A172 (cell line): Measurements from ENCODE around the gene PIP5K1C. TPM values are rescaled to one million over a fixed set of nuclear protein-coding genes. Genes with fewer than 3 reads are reported as not detected.
"Not testable (repeated sequence)": the region's sequence is repeated elsewhere in the genome, so short reads cannot be mapped to it uniquely, and the experiment has no call there.

ENCODE experiments used
- DNase-seq: peaks from one replicate; pipeline ENCODE4 v3.0.0-alpha.2; 2015; ENCODE audit warnings: low spot score
- total RNA-seq: library from RNA; depleted of rRNA; stranded (reverse); fragments of >200 nt; shearing (Covaris generic); gene quantifications from 2 replicates; pipeline ENCODE4 v1.2.3, GENCODE V29; 2014

The PIP5K1C gene
- total RNA-seq, 1 experiment from 2014 or later = 18.8 TPM

DNA sequence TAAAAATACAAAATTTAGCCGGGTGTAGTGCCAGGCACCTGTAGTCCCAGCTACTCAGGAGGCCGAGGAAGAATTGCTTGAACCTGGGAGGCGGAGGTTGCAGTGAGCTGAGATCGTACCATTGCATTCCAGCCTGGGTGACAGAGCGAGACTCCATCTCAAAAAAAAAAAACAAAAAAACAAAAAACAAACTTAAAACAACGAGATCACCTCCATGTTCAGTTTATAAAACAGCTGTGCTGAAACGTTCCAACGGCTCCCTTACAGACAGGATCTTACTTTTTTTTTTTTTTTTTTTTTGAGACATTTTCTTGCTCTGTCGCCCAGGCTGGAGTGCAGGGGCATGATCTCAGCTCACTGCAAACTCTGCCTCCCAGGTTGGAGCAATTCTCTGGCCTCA lies 71.5 kb downstream of the PIP5K1C start:
- DNase-seq = not testable (repeated sequence)

- DNase-seq = no peak
Observed at GRCh38 chr19:3627351-3627723, 72.9 kb downstream of the PIP5K1C start.

GRCh38 chr19:3626473-3627350 lies 73.6 kb downstream of the PIP5K1C start, which contains the start of gene CACTIN:
Gene CACTIN (minus strand): TSS chr19:3626790. CDS start chr19:3626762, 28 bp downstream.
- DNase-seq = peak; percentile 98

DNA sequence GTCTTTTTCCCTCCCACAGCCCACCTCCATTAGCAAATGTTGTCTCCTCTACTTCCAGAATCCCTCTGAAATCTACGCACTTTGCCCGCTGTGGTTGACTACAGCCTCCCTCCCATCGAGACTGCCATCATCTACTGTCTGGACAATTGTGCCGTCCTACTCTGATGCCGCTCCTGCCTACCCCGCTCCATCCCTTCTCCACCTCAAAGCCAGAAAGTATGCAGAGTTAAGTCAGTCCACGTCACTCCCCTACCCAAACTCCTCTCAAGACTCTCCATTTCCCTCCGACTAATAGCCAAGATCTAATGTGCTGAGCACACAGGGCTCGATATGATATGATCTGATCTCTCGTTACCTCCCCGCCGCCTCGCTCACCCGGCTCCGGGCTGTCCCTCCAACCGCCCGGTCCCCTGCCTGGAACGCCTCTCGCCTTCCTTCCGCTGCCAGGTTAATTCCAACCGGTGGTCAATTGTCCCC lies 74.2 kb downstream of the PIP5K1C start:
- no peak for DNase-seq

DNA sequence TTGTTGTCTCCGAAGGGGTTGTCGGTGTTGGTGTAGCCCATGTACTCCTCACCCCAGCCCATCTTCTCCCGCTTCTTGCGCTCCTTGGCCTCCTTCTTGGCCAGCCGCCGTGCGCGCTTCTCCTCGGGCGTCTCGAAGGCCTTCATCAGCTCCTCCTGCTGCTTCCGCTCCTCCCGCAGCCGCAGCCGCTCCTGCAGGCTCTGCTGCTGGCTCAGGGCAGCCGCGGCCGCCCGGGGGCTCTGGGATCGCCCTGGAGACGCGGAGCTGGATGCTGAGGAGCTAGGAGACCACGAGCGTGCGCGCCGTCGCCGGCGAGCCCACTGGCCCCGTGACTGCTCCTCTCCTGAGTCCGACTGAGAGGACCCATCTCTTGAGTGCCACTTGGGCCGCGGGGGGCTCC lies 76.6 kb downstream of the PIP5K1C start:
- no peak for DNase-seq

- no peak for DNase-seq
Observed at GRCh38 chr19:3622224-3622623, 78.0 kb downstream of the PIP5K1C start.

- DNase-seq = no peak
Observed at GRCh38 chr19:3621689-3622088, 78.6 kb downstream of the PIP5K1C start.

DNA sequence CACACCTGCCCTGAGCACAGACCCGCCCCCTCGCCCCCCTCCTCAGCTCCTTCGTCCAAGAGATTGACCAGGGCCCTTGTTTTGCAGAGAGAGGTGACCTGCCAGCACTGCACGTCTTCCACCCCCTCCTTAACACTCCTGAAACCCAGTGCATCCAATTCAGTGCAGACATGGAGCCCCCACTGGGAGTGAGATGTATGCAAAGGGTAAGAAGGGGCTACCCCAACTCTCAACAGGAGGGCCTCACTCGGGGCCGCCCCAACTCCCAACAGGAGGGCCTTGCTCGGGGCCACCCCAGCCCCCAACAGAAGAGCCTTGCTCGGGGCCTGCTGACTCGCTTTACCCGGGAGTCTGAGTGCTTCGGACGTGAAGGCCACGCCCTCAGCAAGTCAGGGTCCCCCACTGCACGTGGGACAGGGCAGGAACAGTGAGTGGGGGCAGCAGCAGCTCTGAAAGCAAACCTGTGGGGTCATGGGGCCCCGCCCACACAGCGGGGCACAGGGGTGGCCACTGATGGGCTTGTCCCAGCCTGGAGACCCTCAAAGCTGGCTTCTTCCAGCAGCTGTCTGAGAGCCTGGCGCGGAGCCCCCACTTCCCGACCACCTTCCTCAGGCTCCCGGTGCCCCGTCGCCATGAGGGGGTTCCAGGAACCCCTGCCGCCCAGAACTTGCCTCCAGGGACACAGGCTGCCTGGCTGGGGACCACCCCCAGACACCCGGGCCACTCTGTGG lies 79.3 kb downstream of the PIP5K1C start:
- no peak for DNase-seq

DNA sequence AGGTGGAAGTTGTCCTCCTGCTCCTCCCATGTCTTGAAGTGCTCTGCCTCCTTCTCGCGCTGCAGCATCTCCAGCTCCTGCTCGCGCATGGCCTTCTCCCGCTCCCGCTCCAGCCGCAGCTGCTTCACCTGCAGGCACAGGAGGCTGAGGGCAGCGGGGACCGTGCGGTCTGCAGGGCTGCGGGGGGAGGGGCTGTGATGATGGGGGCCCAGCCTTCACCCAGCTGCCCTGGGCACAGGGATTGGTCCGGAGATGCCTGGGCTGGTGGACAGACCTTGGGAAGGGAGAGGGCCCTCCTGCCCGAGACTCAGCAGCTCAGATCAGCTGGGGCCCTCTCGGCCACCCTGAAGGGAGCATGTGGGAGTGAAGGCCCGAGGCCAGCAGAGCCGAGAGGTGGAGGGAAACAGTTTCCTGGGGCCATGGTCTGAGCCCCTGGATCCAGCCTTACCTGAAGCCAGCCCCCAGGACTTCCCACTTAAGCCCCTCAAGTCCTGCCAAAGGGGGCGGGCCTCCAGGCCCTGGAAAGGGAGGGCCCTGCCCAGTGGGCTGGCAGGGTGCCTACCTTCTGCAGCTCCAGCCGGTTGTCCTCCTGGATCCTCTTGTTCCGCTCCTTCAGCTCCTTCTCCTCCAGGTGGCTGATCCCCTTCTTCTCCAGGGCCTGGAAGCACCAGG lies 80.0 kb downstream of the PIP5K1C start:
- DNase-seq = no peak

DNA sequence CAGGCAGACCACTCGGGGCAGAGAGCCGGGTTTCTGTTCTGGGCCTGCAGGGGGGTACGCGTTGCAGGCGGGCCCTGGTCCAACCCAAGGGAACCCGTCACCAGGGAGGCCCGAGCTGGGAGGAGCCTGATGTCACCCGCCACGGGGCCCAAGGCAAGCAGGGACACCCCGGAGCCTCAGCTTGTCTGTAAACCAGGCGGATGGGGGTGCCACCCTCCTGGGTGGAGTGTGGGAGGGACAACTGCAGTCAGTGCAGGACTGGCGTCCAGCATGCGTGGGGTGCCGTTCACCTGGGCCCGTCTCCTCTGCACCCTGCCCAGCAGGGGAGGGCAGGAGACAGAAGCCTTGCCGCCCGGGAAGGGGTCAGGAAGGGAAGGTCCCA lies 80.6 kb downstream of the PIP5K1C start:
- no peak for DNase-seq

GRCh38 chr19:3618811-3619630 lies 81.2 kb downstream of the PIP5K1C start:
- no peak for DNase-seq

DNA sequence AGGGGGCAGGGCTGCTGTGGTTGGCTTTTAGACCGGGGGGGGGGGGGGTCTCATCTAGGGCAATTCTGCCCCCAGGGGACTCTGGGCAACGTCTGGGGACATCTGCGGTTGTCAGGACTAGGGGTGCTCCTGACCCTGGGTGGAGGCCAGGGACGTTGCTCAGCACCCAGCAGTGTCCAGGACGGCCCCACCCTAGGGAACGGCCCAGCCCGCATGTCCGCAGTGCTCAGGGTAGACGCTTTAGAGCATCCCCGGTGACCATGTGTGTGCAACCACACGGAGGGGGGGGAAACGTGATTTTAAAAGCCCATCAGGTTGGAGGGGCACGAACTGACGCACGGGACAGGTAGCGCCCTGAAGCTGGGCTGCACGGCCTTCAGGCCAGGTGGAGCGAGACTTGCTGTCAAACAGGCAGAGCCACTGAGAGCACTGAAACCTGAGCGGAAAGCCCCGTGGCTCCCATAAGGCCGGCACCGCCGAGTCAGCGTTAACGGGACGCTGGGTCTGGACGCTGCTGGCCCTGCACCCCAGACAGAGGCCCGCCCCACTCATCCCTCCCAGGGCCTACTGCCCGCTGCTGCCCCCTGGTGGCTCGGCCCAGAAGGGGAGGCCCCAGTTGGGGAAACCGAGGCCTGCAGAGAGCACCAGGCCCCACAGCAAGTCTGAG lies 82.0 kb downstream of the PIP5K1C start:
- DNase-seq = peak; percentile 35

- DNase-seq = no peak
Observed at GRCh38 chr19:3617463-3617862, 82.8 kb downstream of the PIP5K1C start.

GRCh38 chr19:3615524-3616135 lies 84.6 kb downstream of the PIP5K1C start:
- DNase-seq = no peak

DNA sequence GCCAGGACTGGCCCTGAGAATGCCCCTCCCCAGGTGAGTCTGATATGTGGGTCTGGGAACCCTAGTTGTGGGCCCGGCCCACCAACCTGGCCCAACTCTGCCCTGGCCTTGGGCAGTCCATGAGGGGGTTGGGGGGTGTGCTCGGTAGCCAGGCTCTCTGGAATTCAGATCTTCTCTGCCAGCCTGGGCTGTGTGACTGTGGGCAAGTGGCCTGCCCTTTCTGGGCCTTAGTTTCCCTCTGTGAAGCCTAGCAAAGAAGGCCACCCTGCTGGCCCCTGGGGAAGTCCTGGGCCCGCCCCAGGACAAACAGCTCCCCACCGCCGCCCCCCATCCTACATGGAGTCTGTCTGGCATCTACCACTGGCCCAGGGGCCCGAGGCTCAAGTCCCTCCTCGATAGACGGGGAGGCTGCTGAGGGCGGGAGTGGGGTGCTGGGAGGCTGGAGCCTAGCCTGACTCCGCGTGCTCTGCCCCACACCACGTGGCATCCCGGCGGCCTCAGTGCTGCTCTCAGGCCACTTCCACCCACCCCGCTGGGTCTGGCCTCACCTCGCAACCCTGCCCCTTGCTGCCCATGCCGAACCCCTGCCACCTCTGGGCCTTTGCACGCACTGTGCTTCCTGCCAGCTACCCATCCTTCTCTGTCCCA lies 85.3 kb downstream of the PIP5K1C start:
- no peak for DNase-seq

- no peak for DNase-seq
Observed at GRCh38 chr19:3613818-3614661, 86.2 kb downstream of the PIP5K1C start.

DNA sequence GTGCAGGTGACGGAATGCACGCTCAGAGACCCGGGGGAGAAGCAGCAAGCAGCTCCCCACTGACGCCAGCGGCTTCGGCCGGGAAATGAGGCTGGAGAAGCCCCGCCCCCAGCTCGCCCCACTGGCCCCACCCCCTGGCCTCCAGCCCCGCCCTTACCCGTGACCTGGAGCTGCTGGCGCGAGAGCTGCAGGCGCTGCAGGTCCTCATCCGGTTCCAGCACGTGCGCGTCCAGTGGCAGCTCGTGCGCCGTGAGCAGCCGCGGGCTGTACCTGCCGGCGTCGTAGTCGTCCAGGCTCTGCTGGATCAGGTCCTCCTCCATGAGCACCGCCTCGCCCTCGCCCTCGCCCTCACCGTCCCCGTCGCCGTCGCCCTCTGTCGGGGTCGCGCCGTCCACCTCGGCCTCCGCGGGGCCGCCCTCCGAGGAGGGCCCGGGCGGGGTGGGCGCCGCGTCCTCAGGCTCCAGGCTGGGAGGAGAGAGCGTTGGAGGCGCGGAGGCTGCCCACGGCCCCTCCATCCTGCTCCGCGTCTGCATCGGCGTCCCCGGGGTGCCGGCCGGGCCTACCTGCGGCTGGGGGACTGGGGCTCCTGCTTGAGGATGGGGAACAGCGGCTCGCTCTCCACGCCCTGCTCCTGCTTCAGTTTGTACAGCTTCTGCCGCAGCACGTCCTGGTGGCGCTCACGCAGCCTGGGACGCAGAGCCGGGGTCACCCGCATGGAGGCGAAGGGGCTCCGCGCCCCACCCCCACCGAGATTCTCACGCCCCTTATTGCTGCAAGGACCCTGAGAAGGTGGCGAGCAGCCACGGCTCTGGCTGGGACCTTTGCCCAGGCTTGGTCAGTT lies 87.1 kb downstream of the PIP5K1C start:
- DNase-seq = no peak

- no peak for DNase-seq
Observed at GRCh38 chr19:3612330-3612729, 87.9 kb downstream of the PIP5K1C start.
